Left lung (tissue), 14 donors: ENCODE measurements around the gene OXCT1. TPM values are rescaled to one million over a fixed set of nuclear protein-coding genes. Genes with fewer than 3 reads are reported as not detected.
A peak's percentile ranks its signal among the peaks of the same experiment; 100 is the strongest.

Experiments
- ATAC-seq: fragments of 200-7000 bp; cut with Tn5 transposase; one replicate; pipeline ENCODE4 v1.9.1; 2020; ENCODE audit warnings: moderate library complexity
- DNase-seq, 4 donors: peaks; one replicate each; pipeline ENCODE4 v3.0.0-alpha.2; 2013 to 2020
- H3K27ac ChIP-seq, 2 donors: fragments of 200-600 bp; sonication (generic) in 1 of 2; one replicate each; pipeline versions ENCODE4 v1.5.0 to v1.8.0; 2020 to 2021
- H3K27me3 ChIP-seq, 2 donors: fragments of 200-600 bp; sonication (generic) in 1 of 2; one replicate each; pipeline versions ENCODE4 v1.5.0 to v1.8.0; 2020 to 2021
- H3K36me3 ChIP-seq, 2 donors: fragments of 200-600 bp; sonication (generic) in 1 of 2; one replicate each; pipeline versions ENCODE4 v1.5.0 to v1.8.0; 2020 to 2021
- H3K4me1 ChIP-seq, 2 donors: fragments of 200-600 bp; one replicate each; pipeline ENCODE4 v1.8.0; 2021
- H3K4me3 ChIP-seq, 2 donors: fragments of 200-600 bp; sonication (generic) in 1 of 2; one replicate each; pipeline versions ENCODE4 v1.5.0 to v1.8.0; 2020 to 2021; ENCODE audit warnings: mild to moderate bottlenecking in 1 of 2
- H3K9me3 ChIP-seq, 2 donors: fragments of 200-600 bp; sonication (generic) in 1 of 2; one replicate each; pipeline versions ENCODE4 v1.5.0 to v1.8.0; 2020 to 2021
- CTCF ChIP-seq, 2 donors: fragments of 200-600 bp; sonication (generic) in 1 of 2; IDR thresholded peaks; one replicate each; pipeline versions ENCODE4 v1.5.0 to v1.8.0; 2021; ENCODE audit warnings: antibody characterized with exemption in 2 of 2
- intact Hi-C, 2 donors: fragments of 100-400 bp; cut with DNase I; formaldehyde crosslinking; loops; one replicate each; pipeline versions ENCODE4 v1.11.2 to v1.14.2; 2022
- long read RNA-seq, 12 donors: library from polyadenylated mRNA in 2 of 12; unstranded in 2 of 12; transcript quantifications; one replicate each; pipeline ENCODE4 v2.0.0 and lab custom pipeline, GENCODE V29; 2019 to 2026
- polyA plus RNA-seq, 6 donors: library from polyadenylated mRNA; unstranded; fragments of 120-200 nt; gene quantifications; one replicate each; pipeline ENCODE4 v1.2.1, GENCODE V29; 2013; ENCODE audit not compliant: insufficient read length in 6 of 6
- total RNA-seq, 2 donors: library from RNA; stranded (reverse); fragmentation: NEBNext Ultra II Directional; extraction: Animal tissue kit (Norgen Biotek cat#: 25700); gene quantifications; one replicate each; pipeline ENCODE4 v1.2.1, GENCODE V29; 2021
- donor health status: DM: no; HTN: yes; CAD: no.
- donor health status: DM: no; HTN: no; CAD: no.

OXCT1 gene
- total RNA-seq (10 to 100 TPM; 20.5 to 26.8 TPM), polyA plus RNA-seq (10 to 100 TPM; 21.3 to 27.3 (median 23.4) TPM)
- long read RNA-seq, donor 1, partial matches to known transcripts = 0 of 7 reads
- long read RNA-seq, donor 1, other reads (novel, unspliced or antisense) = 0 of 7 reads
- long read RNA-seq, donor 2, partial matches to known transcripts = 5 of 7 reads
- long read RNA-seq, donor 2, other reads (novel, unspliced or antisense) = 0 of 7 reads
- long read RNA-seq, donor 3, transcript OXCT1-201 (17 exons, 3,388 nt) = major isoform, 6 of 9 reads
- long read RNA-seq, donor 3, partial matches to known transcripts = 0 of 9 reads
- long read RNA-seq, donor 3, other reads (novel, unspliced or antisense) = 0 of 9 reads
- long read RNA-seq, donor 4, transcript OXCT1-201 (17 exons, 3,388 nt) = major isoform, 11 of 14 reads
- long read RNA-seq, donor 4, partial matches to known transcripts = 3 of 14 reads
- long read RNA-seq, donor 4, other reads (novel, unspliced or antisense) = 0 of 14 reads
- long read RNA-seq, donor 5, transcript OXCT1-201 (17 exons, 3,388 nt) = major isoform, 7 of 9 reads
- long read RNA-seq, donor 5, partial matches to known transcripts = 0 of 9 reads
- long read RNA-seq, donor 5, other reads (novel, unspliced or antisense) = 0 of 9 reads
- long read RNA-seq, donor 6, partial matches to known transcripts = 0 of 1 reads
- long read RNA-seq, donor 6, other reads (novel, unspliced or antisense) = 0 of 1 reads
- long read RNA-seq, donor 7, transcript OXCT1-203 (5 exons, 596 nt) = major isoform, 5 of 8 reads
- long read RNA-seq, donor 7, partial matches to known transcripts = 0 of 8 reads
- long read RNA-seq, donor 7, other reads (novel, unspliced or antisense) = 0 of 8 reads
- long read RNA-seq, donor 8, partial matches to known transcripts = 0 of 3 reads
- long read RNA-seq, donor 8, other reads (novel, unspliced or antisense) = 0 of 3 reads
- long read RNA-seq, donor 9 = 0 reads
- long read RNA-seq, donor 10, partial matches to known transcripts = 0 of 3 reads
- long read RNA-seq, donor 10, other reads (novel, unspliced or antisense) = 0 of 3 reads
- long read RNA-seq, donor 11, transcript OXCT1-203 (5 exons, 596 nt) = minor isoform, 7 of 42 reads
- long read RNA-seq, donor 11, transcript OXCT1-201 (17 exons, 3,388 nt) = major isoform, 12 of 42 reads
- long read RNA-seq, donor 11, partial matches to known transcripts = 22 of 42 reads
- long read RNA-seq, donor 11, other reads (novel, unspliced or antisense) = 0 of 42 reads
- long read RNA-seq, donor 12, partial matches to known transcripts = 0 of 7 reads
- long read RNA-seq, donor 12, other reads (novel, unspliced or antisense) = 0 of 7 reads

DNA sequence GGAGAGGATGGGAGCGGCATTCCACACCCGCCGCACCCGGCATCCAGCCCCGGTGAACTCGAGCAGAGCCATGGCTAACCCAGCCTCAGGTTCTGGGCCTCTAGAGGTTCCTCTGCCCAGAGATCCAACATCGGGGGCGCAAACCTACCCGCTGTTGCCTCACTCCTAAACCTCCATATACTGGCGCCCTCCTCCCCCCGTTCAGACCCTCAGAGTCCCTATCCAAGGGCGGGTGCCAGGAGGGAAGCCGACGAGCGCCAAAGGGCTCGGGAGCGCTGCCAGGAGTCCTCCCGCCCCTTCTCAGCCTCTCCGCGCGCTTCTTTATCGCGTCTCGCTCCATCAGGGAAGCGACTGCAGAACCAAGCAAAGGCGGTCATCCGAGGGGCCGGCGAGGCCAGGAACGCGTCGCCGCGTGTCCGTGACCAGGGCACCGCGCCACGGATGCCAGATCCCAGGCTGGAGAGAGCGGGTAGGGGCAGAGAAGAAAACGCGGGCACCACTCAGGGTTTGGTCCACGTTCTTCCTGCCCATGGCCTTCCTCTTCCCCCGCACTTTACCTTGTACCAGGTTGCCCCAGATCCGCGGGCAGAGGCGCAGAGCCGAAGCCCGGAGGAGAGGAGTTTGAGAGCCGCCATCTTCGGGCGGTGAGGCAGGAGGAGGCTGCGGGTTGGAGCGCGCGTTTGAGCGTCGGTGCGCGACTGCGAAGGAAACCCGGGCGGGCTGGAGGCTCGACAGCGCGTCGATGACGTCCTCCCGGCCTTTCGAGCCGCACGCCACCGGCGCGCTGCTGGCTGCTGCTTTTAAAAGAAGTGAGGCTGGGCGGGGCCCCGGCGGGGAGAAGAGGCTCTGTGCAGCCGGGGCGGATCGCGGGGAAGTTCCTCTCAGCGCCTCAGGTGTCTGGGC, at the start of gene OXCT1:
Gene OXCT1 (minus strand): TSS at position 702 of the 903 bp plus-strand sequence. CDS start 67 bp downstream, at position 635.
- intact Hi-C loops = no loop called here
- ATAC-seq = peak; percentile 94
- Histone ChIP-seq H3K4me3 (peak within 1 kb of the TSS; percentile 70 to 81), H3K9me3 (no peaks in the 10 kb centered on the region), H3K4me1 (peaks cover 0 to 18% of the 10 kb centered on the region in 2 donors), H3K27me3 (peaks cover 0 to 7% of the 10 kb centered on the region in 2 donors), H3K36me3 (no peaks in the 10 kb centered on the region), H3K27ac (peak within 1 kb of the TSS; percentile 77 to 86)
- DNase-seq = peak; percentile 78 to 97 (median 86)
- no peak for TF ChIP-seq CTCF (IDR thresholded peaks at IDR 0.05)

GRCh38 chr5:41918105-41918504, 47.9 kb upstream of the OXCT1 start:
- no peak overlapping the region for H3K4me3 ChIP-seq
- peaks cover 0 to 77% of the 10 kb centered on the region in 2 donors for H3K36me3 ChIP-seq
- intact Hi-C loops = no loop called here
- ATAC-seq = no peak
- H3K9me3 ChIP-seq = no peaks in the 10 kb centered on the region
- H3K27ac ChIP-seq = no peak overlapping the region
- no peak for TF ChIP-seq CTCF (IDR thresholded peaks at IDR 0.05)
- DNase-seq = no peak
- no peaks in the 10 kb centered on the region for H3K4me1 ChIP-seq
- H3K27me3 ChIP-seq = no peaks in the 10 kb centered on the region

- H3K36me3 ChIP-seq = peaks cover 0 to 63% of the 10 kb centered on the region in 2 donors
- H3K9me3 ChIP-seq = no peaks in the 10 kb centered on the region
- DNase-seq (no peak), ATAC-seq (no peak)
- H3K4me3 ChIP-seq = no peak overlapping the region
- intact Hi-C loops = no loop called here
- H3K27ac ChIP-seq = peak overlapping the region in 1 of 2 donors; percentile 22
- no peaks in the 10 kb centered on the region for H3K27me3 ChIP-seq
- H3K4me1 ChIP-seq = peaks cover 0 to 33% of the 10 kb centered on the region in 2 donors
- TF ChIP-seq CTCF (IDR thresholded peaks at IDR 0.05) = no peak
Observed at GRCh38 chr5:41908374-41909079, 38.3 kb upstream of the OXCT1 start.

DNA sequence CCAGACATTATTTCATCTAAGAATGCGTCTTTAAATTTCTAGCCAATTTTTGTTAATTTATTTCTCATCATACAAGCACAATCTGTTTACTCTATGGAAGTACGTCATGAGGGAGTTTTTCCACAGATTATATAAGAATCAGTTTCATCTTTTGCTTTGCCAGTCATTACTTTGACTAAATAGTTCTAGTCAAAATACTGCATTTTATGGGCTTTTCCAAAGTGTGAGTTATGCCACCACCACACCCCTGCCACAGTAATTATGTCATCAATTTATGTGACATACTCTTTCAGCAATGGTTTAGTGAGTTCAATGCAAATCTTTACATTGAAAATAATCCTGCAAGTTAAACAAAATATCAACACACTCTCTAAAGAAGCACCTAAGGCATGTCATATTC, 35.9 kb upstream of the OXCT1 start:
- intact Hi-C loops = no loop called here
- peaks cover 0 to 33% of the 10 kb centered on the region in 2 donors for H3K4me1 ChIP-seq
- no peak for TF ChIP-seq CTCF (IDR thresholded peaks at IDR 0.05)
- ATAC-seq (no peak), DNase-seq (no peak)
- H3K27ac ChIP-seq = no peak overlapping the region
- H3K4me3 ChIP-seq = no peak overlapping the region
- H3K36me3 ChIP-seq = peaks cover 0 to 40% of the 10 kb centered on the region in 2 donors
- no peaks in the 10 kb centered on the region for H3K9me3 ChIP-seq
- H3K27me3 ChIP-seq = no peaks in the 10 kb centered on the region
